Prostate gland (tissue), 2 donors: Measurements from ENCODE around the gene AHCYL2. TPM values are rescaled to one million over a fixed set of nuclear protein-coding genes. Genes with fewer than 3 reads are reported as not detected.
A peak's percentile ranks its signal among the peaks of the same experiment; 100 is the strongest.

Experiments
- DNase-seq: peaks from one replicate; pipeline ENCODE4 v3.0.0-alpha.2; 2019; ENCODE audit warnings: low spot score
- H3K27ac ChIP-seq, 2 donors: fragments of 200-600 bp; sonication (generic); 2 replicates each; pipeline ENCODE4 v1.5.1; 2017 to 2019
- H3K27me3 ChIP-seq: fragments of 200-600 bp; sonication (generic); replicated peaks from 2 replicates; pipeline ENCODE4 v1.5.1; 2019; ENCODE audit not compliant: insufficient read depth
- H3K36me3 ChIP-seq, 2 donors: fragments of 200-600 bp; sonication (generic); 1 replicate in 1 of 2; 2 replicates in 1 of 2; pipeline versions ENCODE4 v1.5.1 to v1.8.1; 2017 to 2019
- H3K4me1 ChIP-seq: fragments of 200-600 bp; sonication (generic); replicated peaks from 2 replicates; pipeline ENCODE4 v1.5.1; 2019
- H3K4me3 ChIP-seq, 2 donors: fragments of 200-600 bp; sonication (generic); 2 replicates each; pipeline ENCODE4 v1.5.1; 2017 to 2019
- H3K9me3 ChIP-seq: fragments of 200-600 bp; sonication (generic); 2 replicates; pipeline ENCODE4 v1.5.1; 2017
- POLR2A ChIP-seq: fragments of 450-650 bp; IDR thresholded peaks from one replicate; pipeline ENCODE4 v1.6.1; 2016; ENCODE audit warnings: antibody characterized with exemption, mild to moderate bottlenecking
- POLR2AphosphoS5 ChIP-seq: sonication (generic); formaldehyde crosslinking; IDR thresholded peaks from one replicate; pipeline ENCODE4 v1.6.1; 2017; ENCODE audit warnings: antibody characterized with exemption
- whole genome bisulfite sequencing: methylation state at CpG from one replicate; pipeline ENCODE4 v1.1.5; 2018; 5-methylcytosine and 5-hydroxymethylcytosine counted together
- intact Hi-C: fragments of 100-400 bp; cut with DNase I; formaldehyde crosslinking; loops from one replicate; pipeline ENCODE4 v1.14.2; 2022
- total RNA-seq, 2 donors: library from RNA; depleted of rRNA; stranded (reverse); fragments of >200 nt; gene quantifications; one replicate each; pipeline ENCODE4 v1.1.0, GENCODE V29; 2016
- TF ChIP-seq, protein P1 (sequence below), 4 experiments: fragments of 200-600 bp in 2 of 4; fragments of 450-650 bp in 2 of 4; sonication (generic) in 2 of 4; IDR thresholded peaks; 1 replicate in 3 of 4; 2 replicates in 1 of 4; pipeline ENCODE4 v1.5.1; 2016 to 2019; ENCODE audit warnings: antibody characterized with exemption in 4 of 4, mild to moderate bottlenecking in 2 of 4, moderate library complexity in 2 of 4

The AHCYL2 gene
- total RNA-seq, 2 donors from 2014 or later, result 15.2 to 38.3 TPM

DNA sequence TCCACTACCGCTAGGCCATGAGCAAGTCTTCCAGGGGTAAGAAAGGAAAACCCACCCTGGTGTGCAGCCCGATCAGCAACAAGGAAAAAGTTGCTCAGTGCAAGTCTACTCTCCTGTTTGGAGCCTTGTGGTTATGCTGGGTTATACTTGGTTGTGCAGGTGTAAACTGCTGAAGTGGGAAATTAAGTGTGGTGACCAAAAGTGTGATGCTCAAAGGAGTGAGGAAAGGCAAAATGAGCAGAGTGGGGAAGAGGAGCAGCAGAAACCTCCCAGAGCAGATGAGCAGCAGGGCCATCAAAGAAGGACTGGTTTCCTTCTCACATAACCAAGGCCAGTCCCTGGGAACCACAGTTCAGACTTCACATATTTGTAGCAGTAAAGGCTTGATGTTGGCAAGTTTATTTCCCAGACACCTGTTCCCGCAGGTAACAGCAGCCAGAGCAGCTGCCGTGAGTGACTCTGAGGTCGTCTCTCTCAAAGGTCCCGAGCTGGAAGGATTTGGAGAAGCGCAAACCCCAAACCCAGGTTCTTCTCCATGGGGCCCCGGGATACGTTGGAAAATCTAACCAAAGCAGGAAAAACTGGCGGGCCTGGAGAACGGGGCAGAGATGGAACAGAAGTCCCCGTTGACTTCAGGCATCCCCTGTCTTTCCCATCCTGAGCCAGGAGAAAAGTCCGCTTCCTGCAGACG lies 37.0 kb upstream of the AHCYL2 start:
- 24% methylated on average over 14 of the region's 14 CpGs for WGBS
- no peak for DNase-seq

DNA sequence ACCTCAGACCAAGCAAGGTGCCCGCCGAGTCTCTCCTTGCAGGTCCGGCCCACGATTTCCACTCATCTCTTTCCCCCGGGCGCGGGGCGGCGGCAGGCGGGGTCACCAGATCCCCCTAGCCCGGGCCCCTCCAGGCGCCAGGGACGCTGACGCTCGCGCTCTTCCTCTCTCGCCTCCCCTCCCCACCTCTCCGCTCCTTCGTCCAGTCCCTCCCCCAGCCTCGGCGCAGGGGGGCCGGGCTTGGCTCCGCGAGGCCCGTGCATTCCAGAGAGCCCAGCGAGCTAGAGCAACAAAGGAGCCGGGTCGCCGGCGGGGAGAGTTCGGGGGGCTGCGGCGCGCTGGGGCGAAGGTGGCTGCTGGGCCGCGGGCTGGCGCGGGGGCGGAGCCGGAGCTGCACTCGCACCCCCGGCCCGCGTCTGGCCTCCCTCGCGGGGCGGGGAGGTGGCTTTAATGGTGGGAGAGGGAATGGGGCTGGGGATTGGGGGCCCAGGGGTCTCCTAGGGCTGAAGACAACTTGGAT lies 36.4 kb upstream of the AHCYL2 start, which contains the start of gene SMO:
Gene SMO, plus strand, starts transcription at position 262 of the 520 bp plus-strand sequence. CDS start 519 bp downstream, outside the sequence.
- Histone ChIP-seq H3K27ac (peak within 1 kb of the TSS; percentile 68 to 72), H3K4me1 (no peaks in the 10 kb centered on the region), H3K27me3 (no peaks in the 10 kb centered on the region), H3K4me3 (peak within 1 kb of the TSS; percentile 63 to 74), H3K9me3 (no peaks in the 10 kb centered on the region), H3K36me3 (no peaks in the 10 kb centered on the region)
- TF ChIP-seq, protein P1, sequence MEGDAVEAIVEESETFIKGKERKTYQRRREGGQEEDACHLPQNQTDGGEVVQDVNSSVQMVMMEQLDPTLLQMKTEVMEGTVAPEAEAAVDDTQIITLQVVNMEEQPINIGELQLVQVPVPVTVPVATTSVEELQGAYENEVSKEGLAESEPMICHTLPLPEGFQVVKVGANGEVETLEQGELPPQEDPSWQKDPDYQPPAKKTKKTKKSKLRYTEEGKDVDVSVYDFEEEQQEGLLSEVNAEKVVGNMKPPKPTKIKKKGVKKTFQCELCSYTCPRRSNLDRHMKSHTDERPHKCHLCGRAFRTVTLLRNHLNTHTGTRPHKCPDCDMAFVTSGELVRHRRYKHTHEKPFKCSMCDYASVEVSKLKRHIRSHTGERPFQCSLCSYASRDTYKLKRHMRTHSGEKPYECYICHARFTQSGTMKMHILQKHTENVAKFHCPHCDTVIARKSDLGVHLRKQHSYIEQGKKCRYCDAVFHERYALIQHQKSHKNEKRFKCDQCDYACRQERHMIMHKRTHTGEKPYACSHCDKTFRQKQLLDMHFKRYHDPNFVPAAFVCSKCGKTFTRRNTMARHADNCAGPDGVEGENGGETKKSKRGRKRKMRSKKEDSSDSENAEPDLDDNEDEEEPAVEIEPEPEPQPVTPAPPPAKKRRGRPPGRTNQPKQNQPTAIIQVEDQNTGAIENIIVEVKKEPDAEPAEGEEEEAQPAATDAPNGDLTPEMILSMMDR (IDR thresholded peaks at IDR 0.05), result no peak
- TF ChIP-seq POLR2AphosphoS5 (peak; percentile 14), POLR2A (no peak)
- WGBS, result under 1% methylated on average over 48 of the region's 48 CpGs
- no peak for DNase-seq
- intact Hi-C loops, result no loop called here

More for the DNA sequence above, 37.0 kb upstream of the AHCYL2 start:
- H3K4me3 ChIP-seq, result peak overlapping the region; percentile 63 to 74
- H3K27ac ChIP-seq, result peak overlapping the region; percentile 68 to 72
- H3K27me3 ChIP-seq, result no peaks in the 10 kb centered on the region
- H3K36me3 ChIP-seq, result no peaks in the 10 kb centered on the region
- H3K9me3 ChIP-seq, result no peaks in the 10 kb centered on the region
- TF ChIP-seq POLR2A (no peak), POLR2AphosphoS5 (no peak)
- TF ChIP-seq, protein P1 (IDR thresholded peaks at IDR 0.05), result no peak
- intact Hi-C loops, result no loop called here
- H3K4me1 ChIP-seq, result no peaks in the 10 kb centered on the region

DNA sequence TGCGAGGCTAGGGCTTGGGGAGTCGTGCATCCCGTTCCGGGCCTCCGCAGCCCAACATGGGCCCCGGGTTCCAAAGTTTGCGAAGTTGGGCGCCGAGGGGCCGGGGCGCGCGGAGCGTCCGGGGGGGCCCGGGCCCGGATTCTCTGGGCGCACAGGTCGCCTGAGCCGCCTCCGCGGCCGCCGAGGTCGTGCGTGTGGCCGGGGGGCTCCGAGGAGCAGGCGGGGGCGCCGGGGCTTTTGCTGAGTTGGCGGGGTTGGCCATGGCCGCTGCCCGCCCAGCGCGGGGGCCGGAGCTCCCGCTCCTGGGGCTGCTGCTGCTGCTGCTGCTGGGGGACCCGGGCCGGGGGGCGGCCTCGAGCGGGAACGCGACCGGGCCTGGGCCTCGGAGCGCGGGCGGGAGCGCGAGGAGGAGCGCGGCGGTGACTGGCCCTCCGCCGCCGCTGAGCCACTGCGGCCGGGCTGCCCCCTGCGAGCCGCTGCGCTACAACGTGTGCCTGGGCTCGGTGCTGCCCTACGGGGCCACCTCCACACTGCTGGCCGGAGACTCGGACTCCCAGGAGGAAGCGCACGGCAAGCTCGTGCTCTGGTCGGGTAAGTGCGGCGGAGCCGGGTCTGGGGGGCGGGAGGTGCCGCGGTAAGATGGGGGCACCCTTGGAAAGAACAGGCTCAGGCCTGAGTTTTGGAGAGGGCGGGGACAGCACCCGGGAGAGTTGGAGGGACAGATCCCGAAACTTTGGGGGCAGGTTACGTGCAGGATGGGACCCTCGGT lies 35.8 kb upstream of the AHCYL2 start:
- Histone ChIP-seq H3K4me1 (no peaks in the 10 kb centered on the region), H3K27me3 (no peaks in the 10 kb centered on the region), H3K27ac (peak overlapping the region; percentile 68 to 72), H3K9me3 (no peaks in the 10 kb centered on the region), H3K36me3 (no peaks in the 10 kb centered on the region), H3K4me3 (peak overlapping the region; percentile 63 to 74)
- no peak for DNase-seq
- intact Hi-C loops, result no loop called here
- under 1% methylated on average over 37 of the region's 83 CpGs for WGBS
- TF ChIP-seq POLR2A (no peak), POLR2AphosphoS5 (no peak)
- TF ChIP-seq, protein P1 (IDR thresholded peaks at IDR 0.05), result no peak

- H3K4me3 ChIP-seq, result peak overlapping the region; percentile 63 to 74
- H3K27ac ChIP-seq, result peak overlapping the region in 1 of 2 donors; percentile 72
- no peaks in the 10 kb centered on the region for H3K36me3 ChIP-seq
- H3K27me3 ChIP-seq, result no peaks in the 10 kb centered on the region
- intact Hi-C loops, result no loop called here
- no peak for TF ChIP-seq POLR2AphosphoS5
- TF ChIP-seq, protein P1 (IDR thresholded peaks at IDR 0.05), result no peak
- no peaks in the 10 kb centered on the region for H3K4me1 ChIP-seq
- WGBS, result 22% methylated on average over 13 of the region's 13 CpGs
- no peaks in the 10 kb centered on the region for H3K9me3 ChIP-seq
- DNase-seq, result no peak
Measured at GRCh38 chr7:129189661-129190310, 35.0 kb upstream of the AHCYL2 start.
